Measurements from ENCODE around the gene PPP6R3. TPM values are rescaled to one million over a fixed set of nuclear protein-coding genes. Genes with fewer than 3 reads are reported as not detected.
"Not testable (repeated sequence)": the region's sequence is repeated elsewhere in the genome, so short reads cannot be mapped to it uniquely, and the experiment has no call there.

The PPP6R3 gene
- total RNA-seq, 1 experiment from 2014 or later = 171 TPM

GRCh38 chr11:68615657-68616056 lies 155.1 kb downstream of the PPP6R3 start:
- ChIA-PET CTCF (no interaction called here), POLR2A (ENCODE audit: unreplicated experiment) (interaction anchor here (0.6 kb wide), 1 partner anchor 38 kb away, joined by 3 read pairs; no protein-coding TSS in a partner anchor)
- ATAC-seq (no peak), DNase-seq (no peak)
- H3K4me3 ChIP-seq (ENCODE audit: low read length) = no peak overlapping the region
- 0 out of 2 replicates have a peak, but pooled peaks cover 3% of the 10 kb centered on the region for H4K20me1 ChIP-seq (ENCODE audit: low read length)
- H3K27me3 ChIP-seq (ENCODE audit: low read length) = no peaks in the 10 kb centered on the region
- TF ChIP-seq EZH2 (IDR thresholded peaks at IDR 0.05; ENCODE audit: low read length, unreplicated experiment) (no peak), EZH2phosphoT487 (IDR thresholded peaks at IDR 0.05; ENCODE audit: borderline replicate concordance, low read length) (no peak)
- H3F3A ChIP-seq (ENCODE audit: low read length, unreplicated experiment) = no peaks in the 10 kb centered on the region
- no peak overlapping the region for H2AFZ ChIP-seq (ENCODE audit: low read length)
- no TSS peak for BruUV-seq (replicated peaks)
- H3K27ac ChIP-seq (ENCODE audit: low read length) = no peak overlapping the region
- H3K9me2 ChIP-seq (replicated peaks; ENCODE audit: low read length) = no peaks in the 10 kb centered on the region
- intact Hi-C loops (cut with micrococcal nuclease) = no loop called here
- H3K4me2 ChIP-seq (ENCODE audit: low read length) = no peak overlapping the region
- H3K79me2 ChIP-seq (ENCODE audit: low read length) = no peaks in the 10 kb centered on the region
- H3K36me3 ChIP-seq (ENCODE audit: low read depth, low read length) = peaks cover 43% of the 10 kb centered on the region
- no peaks in the 10 kb centered on the region for H3K9me3 ChIP-seq (ENCODE audit: low read length)
- no peaks in the 10 kb centered on the region for H3K4me1 ChIP-seq (ENCODE audit: insufficient read depth, low read length)
- H3K9ac ChIP-seq (ENCODE audit: low read length) = no peak overlapping the region

- CTCF ChIA-PET = no interaction called here
- no peaks in the 10 kb centered on the region for H3F3A ChIP-seq (ENCODE audit: low read length, unreplicated experiment)
- no peak overlapping the region for H3K4me2 ChIP-seq (ENCODE audit: low read length)
- no peak overlapping the region for H3K9ac ChIP-seq (ENCODE audit: low read length)
- intact Hi-C loops (cut with micrococcal nuclease) = no loop called here
- no peaks in the 10 kb centered on the region for H3K27me3 ChIP-seq (ENCODE audit: low read length)
- ATAC-seq (peak; percentile 31), DNase-seq (no peak)
- POLR2A ChIA-PET (ENCODE audit: unreplicated experiment) = no interaction called here
- no peak overlapping the region for H3K4me3 ChIP-seq (ENCODE audit: low read length)
- H2AFZ ChIP-seq (ENCODE audit: low read length) = no peak overlapping the region
- H3K4me1 ChIP-seq (ENCODE audit: insufficient read depth, low read length) = no peaks in the 10 kb centered on the region
- no TSS peak for BruUV-seq (replicated peaks)
- H3K36me3 ChIP-seq (ENCODE audit: low read depth, low read length) = peaks cover 26% of the 10 kb centered on the region; the same call in 1 of the 2 replicates
- TF ChIP-seq EZH2phosphoT487 (IDR thresholded peaks at IDR 0.05; ENCODE audit: borderline replicate concordance, low read length) (no peak), CTCF (conservative IDR thresholded peaks at IDR 0.05; ENCODE audit: low read depth, low read length) (no peak), EZH2 (IDR thresholded peaks at IDR 0.05; ENCODE audit: low read length, unreplicated experiment) (no peak)
- no peak overlapping the region for H3K27ac ChIP-seq (ENCODE audit: low read length)
- H3K79me2 ChIP-seq (ENCODE audit: low read length) = no peaks in the 10 kb centered on the region
- H3K9me3 ChIP-seq (ENCODE audit: low read length) = no peaks in the 10 kb centered on the region
- no peaks in the 10 kb centered on the region for H3K9me2 ChIP-seq (replicated peaks; ENCODE audit: low read length)
- 0 out of 2 replicates have a peak, but pooled peaks cover 3% of the 10 kb centered on the region for H4K20me1 ChIP-seq (ENCODE audit: low read length)
These were observed 157.6 kb downstream of the PPP6R3 start for GRCh38 chr11:68617925-68618809.

GRCh38 chr11:68621826-68622225 lies 161.3 kb downstream of the PPP6R3 start:
- intact Hi-C loops (cut with micrococcal nuclease) = no loop called here
- Histone ChIP-seq H3K36me3 (ENCODE audit: low read depth, low read length) (no peaks in the 10 kb centered on the region), H3K4me2 (ENCODE audit: low read length) (no peak overlapping the region), H3F3A (ENCODE audit: low read length, unreplicated experiment) (no peaks in the 10 kb centered on the region), H3K9ac (ENCODE audit: low read length) (no peak overlapping the region), H4K20me1 (ENCODE audit: low read length) (no peaks in the 10 kb centered on the region), H3K9me3 (ENCODE audit: low read length) (no peaks in the 10 kb centered on the region), H3K9me2 (replicated peaks; ENCODE audit: low read length) (no peaks in the 10 kb centered on the region), H3K79me2 (ENCODE audit: low read length) (no peaks in the 10 kb centered on the region), H3K27ac (ENCODE audit: low read length) (no peak overlapping the region), H3K4me1 (ENCODE audit: insufficient read depth, low read length) (no peaks in the 10 kb centered on the region), H2AFZ (ENCODE audit: low read length) (no peak overlapping the region), H3K27me3 (ENCODE audit: low read length) (peaks cover 3% of the 10 kb centered on the region), H3K4me3 (ENCODE audit: low read length) (no peak overlapping the region)
- TF ChIP-seq EZH2phosphoT487 (IDR thresholded peaks at IDR 0.05; ENCODE audit: borderline replicate concordance, low read length) (no peak), CTCF (conservative IDR thresholded peaks at IDR 0.05; ENCODE audit: low read depth, low read length) (no peak), EZH2 (IDR thresholded peaks at IDR 0.05; ENCODE audit: low read length, unreplicated experiment) (no peak)
- ATAC-seq (no peak), DNase-seq (no peak)
- CTCF ChIA-PET = no interaction called here
- POLR2A ChIA-PET (ENCODE audit: unreplicated experiment) = no interaction called here
- BruUV-seq (replicated peaks) = no TSS peak

- H2AFZ ChIP-seq (ENCODE audit: low read length); CTCF ChIA-PET; H3K79me2 ChIP-seq (ENCODE audit: low read length); H3K4me2 ChIP-seq (ENCODE audit: low read length); H3K27ac ChIP-seq (ENCODE audit: low read length); ATAC-seq; H3F3A ChIP-seq (ENCODE audit: low read length, unreplicated experiment); H3K36me3 ChIP-seq (ENCODE audit: low read depth, low read length); POLR2A ChIA-PET (ENCODE audit: unreplicated experiment); H3K4me1 ChIP-seq (ENCODE audit: insufficient read depth, low read length); H3K9me3 ChIP-seq (ENCODE audit: low read length); DNase-seq; H3K27me3 ChIP-seq (ENCODE audit: low read length); BruUV-seq (replicated peaks); intact Hi-C loops (cut with micrococcal nuclease); H3K9ac ChIP-seq (ENCODE audit: low read length); H4K20me1 ChIP-seq (ENCODE audit: low read length); H3K9me2 ChIP-seq (replicated peaks; ENCODE audit: low read length); H3K4me3 ChIP-seq (ENCODE audit: low read length): not testable (repeated sequence)
These were observed 163.2 kb downstream of the PPP6R3 start for GRCh38 chr11:68623706-68624105.

GRCh38 chr11:68625069-68625468 lies 164.5 kb downstream of the PPP6R3 start:
- H3K36me3 ChIP-seq (ENCODE audit: low read depth, low read length); H2AFZ ChIP-seq (ENCODE audit: low read length); POLR2A ChIA-PET (ENCODE audit: unreplicated experiment); H3K4me1 ChIP-seq (ENCODE audit: insufficient read depth, low read length); H3K4me2 ChIP-seq (ENCODE audit: low read length); H3K9me3 ChIP-seq (ENCODE audit: low read length); H3F3A ChIP-seq (ENCODE audit: low read length, unreplicated experiment); BruUV-seq (replicated peaks); H3K9ac ChIP-seq (ENCODE audit: low read length); H3K27me3 ChIP-seq (ENCODE audit: low read length); ATAC-seq; H3K27ac ChIP-seq (ENCODE audit: low read length); DNase-seq; H3K9me2 ChIP-seq (replicated peaks; ENCODE audit: low read length); intact Hi-C loops (cut with micrococcal nuclease); H3K79me2 ChIP-seq (ENCODE audit: low read length); H3K4me3 ChIP-seq (ENCODE audit: low read length); H4K20me1 ChIP-seq (ENCODE audit: low read length); CTCF ChIA-PET: not testable (repeated sequence)

Measured in PC-3 (cell line).